ENCODE measurements around the gene KCTD5.

The KCTD5 gene

GRCh38 chr16:2752850-2753732 lies 70.8 kb downstream of the KCTD5 start (continued):
- TF ChIP-seq ZNF292 (tag by site-specific recombination; IDR thresholded peaks at IDR 0.05; ENCODE audit: borderline replicate concordance, low read depth) (no peak), HOXA7 (CRISPR knock-in tag; IDR thresholded peaks at IDR 0.05; ENCODE audit: borderline replicate concordance) (no peak), ZNF521 (tag by site-specific recombination; IDR thresholded peaks at IDR 0.05) (no peak), ZNF37A (tag by site-specific recombination; IDR thresholded peaks at IDR 0.05) (no peak), MEIS1 (CRISPR knock-in tag; IDR thresholded peaks at IDR 0.05; ENCODE audit: borderline replicate concordance) (no peak), SP3 (tag by site-specific recombination; IDR thresholded peaks at IDR 0.05) (peak; percentile 59), SP7 (tag by site-specific recombination; IDR thresholded peaks at IDR 0.05) (no peak; the same call in none of the 2 replicates), ZNF645 (tag by site-specific recombination; IDR thresholded peaks at IDR 0.05) (no peak), HOXD13 (CRISPR knock-in tag; IDR thresholded peaks at IDR 0.05; ENCODE audit: borderline replicate concordance) (no peak), BCL11B (tag by site-specific recombination; IDR thresholded peaks at IDR 0.05; ENCODE audit: low read depth) (0 out of 2 replicates have a peak, but pooled peaks have one; percentile 42), GLIS2 (tag by site-specific recombination; IDR thresholded peaks at IDR 0.05) (no peak; the same call in none of the 2 replicates), ZNF239 (tag by site-specific recombination; IDR thresholded peaks at IDR 0.05) (no peak), REPIN1 (tag by site-specific recombination; IDR thresholded peaks at IDR 0.05; ENCODE audit: low read depth) (no peak), ZNF175 (tag by site-specific recombination; IDR thresholded peaks at IDR 0.05) (no peak), ZNF362 (tag by site-specific recombination; IDR thresholded peaks at IDR 0.05) (no peak), MZF1 (tag by site-specific recombination; IDR thresholded peaks at IDR 0.05; ENCODE audit: borderline replicate concordance) (no peak), ZNF623 (tag by site-specific recombination; IDR thresholded peaks at IDR 0.05) (0 out of 2 replicates have a peak, but pooled peaks have one; percentile 9), ZNF391 (tag by site-specific recombination; IDR thresholded peaks at IDR 0.05; ENCODE audit: borderline replicate concordance, low read depth) (0 out of 2 replicates have a peak, but pooled peaks have one; percentile 27), ZNF48 (tag by site-specific recombination; IDR thresholded peaks at IDR 0.05) (no peak), ZNF184 (tag by site-specific recombination; IDR thresholded peaks at IDR 0.05) (no peak), KLF7 (tag by site-specific recombination; IDR thresholded peaks at IDR 0.05; ENCODE audit: borderline replicate concordance) (no peak), ZNF529 (tag by site-specific recombination; IDR thresholded peaks at IDR 0.05; ENCODE audit: insufficient replicate concordance) (no peak), ZXDB (tag by site-specific recombination; IDR thresholded peaks at IDR 0.05) (peak; percentile 70), ZFHX2 (tag by site-specific recombination; conservative IDR thresholded peaks at IDR 0.05) (no peak), ZNF791 (tag by site-specific recombination; IDR thresholded peaks at IDR 0.05) (no peak), ZNF19 (tag by site-specific recombination; IDR thresholded peaks at IDR 0.05; ENCODE audit: low read depth) (no peak), ZNF324 (tag by site-specific recombination; IDR thresholded peaks at IDR 0.05) (0 out of 2 replicates have a peak, but pooled peaks have one; percentile 48)
- TF ChIP-seq, protein P1, sequence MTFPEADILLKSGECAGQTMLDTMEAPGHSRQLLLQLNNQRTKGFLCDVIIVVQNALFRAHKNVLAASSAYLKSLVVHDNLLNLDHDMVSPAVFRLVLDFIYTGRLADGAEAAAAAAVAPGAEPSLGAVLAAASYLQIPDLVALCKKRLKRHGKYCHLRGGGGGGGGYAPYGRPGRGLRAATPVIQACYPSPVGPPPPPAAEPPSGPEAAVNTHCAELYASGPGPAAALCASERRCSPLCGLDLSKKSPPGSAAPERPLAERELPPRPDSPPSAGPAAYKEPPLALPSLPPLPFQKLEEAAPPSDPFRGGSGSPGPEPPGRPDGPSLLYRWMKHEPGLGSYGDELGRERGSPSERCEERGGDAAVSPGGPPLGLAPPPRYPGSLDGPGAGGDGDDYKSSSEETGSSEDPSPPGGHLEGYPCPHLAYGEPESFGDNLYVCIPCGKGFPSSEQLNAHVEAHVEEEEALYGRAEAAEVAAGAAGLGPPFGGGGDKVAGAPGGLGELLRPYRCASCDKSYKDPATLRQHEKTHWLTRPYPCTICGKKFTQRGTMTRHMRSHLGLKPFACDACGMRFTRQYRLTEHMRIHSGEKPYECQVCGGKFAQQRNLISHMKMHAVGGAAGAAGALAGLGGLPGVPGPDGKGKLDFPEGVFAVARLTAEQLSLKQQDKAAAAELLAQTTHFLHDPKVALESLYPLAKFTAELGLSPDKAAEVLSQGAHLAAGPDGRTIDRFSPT (tag by site-specific recombination; IDR thresholded peaks at IDR 0.05) = no peak
- TF ChIP-seq, protein P2, sequence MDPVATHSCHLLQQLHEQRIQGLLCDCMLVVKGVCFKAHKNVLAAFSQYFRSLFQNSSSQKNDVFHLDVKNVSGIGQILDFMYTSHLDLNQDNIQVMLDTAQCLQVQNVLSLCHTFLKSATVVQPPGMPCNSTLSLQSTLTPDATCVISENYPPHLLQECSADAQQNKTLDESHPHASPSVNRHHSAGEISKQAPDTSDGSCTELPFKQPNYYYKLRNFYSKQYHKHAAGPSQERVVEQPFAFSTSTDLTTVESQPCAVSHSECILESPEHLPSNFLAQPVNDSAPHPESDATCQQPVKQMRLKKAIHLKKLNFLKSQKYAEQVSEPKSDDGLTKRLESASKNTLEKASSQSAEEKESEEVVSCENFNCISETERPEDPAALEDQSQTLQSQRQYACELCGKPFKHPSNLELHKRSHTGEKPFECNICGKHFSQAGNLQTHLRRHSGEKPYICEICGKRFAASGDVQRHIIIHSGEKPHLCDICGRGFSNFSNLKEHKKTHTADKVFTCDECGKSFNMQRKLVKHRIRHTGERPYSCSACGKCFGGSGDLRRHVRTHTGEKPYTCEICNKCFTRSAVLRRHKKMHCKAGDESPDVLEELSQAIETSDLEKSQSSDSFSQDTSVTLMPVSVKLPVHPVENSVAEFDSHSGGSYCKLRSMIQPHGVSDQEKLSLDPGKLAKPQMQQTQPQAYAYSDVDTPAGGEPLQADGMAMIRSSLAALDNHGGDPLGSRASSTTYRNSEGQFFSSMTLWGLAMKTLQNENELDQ (tag by site-specific recombination; IDR thresholded peaks at IDR 0.05; ENCODE audit: low read depth) = no peak
- TF ChIP-seq, protein P3, sequence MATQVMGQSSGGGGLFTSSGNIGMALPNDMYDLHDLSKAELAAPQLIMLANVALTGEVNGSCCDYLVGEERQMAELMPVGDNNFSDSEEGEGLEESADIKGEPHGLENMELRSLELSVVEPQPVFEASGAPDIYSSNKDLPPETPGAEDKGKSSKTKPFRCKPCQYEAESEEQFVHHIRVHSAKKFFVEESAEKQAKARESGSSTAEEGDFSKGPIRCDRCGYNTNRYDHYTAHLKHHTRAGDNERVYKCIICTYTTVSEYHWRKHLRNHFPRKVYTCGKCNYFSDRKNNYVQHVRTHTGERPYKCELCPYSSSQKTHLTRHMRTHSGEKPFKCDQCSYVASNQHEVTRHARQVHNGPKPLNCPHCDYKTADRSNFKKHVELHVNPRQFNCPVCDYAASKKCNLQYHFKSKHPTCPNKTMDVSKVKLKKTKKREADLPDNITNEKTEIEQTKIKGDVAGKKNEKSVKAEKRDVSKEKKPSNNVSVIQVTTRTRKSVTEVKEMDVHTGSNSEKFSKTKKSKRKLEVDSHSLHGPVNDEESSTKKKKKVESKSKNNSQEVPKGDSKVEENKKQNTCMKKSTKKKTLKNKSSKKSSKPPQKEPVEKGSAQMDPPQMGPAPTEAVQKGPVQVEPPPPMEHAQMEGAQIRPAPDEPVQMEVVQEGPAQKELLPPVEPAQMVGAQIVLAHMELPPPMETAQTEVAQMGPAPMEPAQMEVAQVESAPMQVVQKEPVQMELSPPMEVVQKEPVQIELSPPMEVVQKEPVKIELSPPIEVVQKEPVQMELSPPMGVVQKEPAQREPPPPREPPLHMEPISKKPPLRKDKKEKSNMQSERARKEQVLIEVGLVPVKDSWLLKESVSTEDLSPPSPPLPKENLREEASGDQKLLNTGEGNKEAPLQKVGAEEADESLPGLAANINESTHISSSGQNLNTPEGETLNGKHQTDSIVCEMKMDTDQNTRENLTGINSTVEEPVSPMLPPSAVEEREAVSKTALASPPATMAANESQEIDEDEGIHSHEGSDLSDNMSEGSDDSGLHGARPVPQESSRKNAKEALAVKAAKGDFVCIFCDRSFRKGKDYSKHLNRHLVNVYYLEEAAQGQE (tag by site-specific recombination; IDR thresholded peaks at IDR 0.05) = no peak
